ENCODE data around the gene TPSD1.
"Not testable (repeated sequence)": the region's sequence is repeated elsewhere in the genome, so short reads cannot be mapped to it uniquely, and the experiment has no call there.

TPSD1 gene

DNA sequence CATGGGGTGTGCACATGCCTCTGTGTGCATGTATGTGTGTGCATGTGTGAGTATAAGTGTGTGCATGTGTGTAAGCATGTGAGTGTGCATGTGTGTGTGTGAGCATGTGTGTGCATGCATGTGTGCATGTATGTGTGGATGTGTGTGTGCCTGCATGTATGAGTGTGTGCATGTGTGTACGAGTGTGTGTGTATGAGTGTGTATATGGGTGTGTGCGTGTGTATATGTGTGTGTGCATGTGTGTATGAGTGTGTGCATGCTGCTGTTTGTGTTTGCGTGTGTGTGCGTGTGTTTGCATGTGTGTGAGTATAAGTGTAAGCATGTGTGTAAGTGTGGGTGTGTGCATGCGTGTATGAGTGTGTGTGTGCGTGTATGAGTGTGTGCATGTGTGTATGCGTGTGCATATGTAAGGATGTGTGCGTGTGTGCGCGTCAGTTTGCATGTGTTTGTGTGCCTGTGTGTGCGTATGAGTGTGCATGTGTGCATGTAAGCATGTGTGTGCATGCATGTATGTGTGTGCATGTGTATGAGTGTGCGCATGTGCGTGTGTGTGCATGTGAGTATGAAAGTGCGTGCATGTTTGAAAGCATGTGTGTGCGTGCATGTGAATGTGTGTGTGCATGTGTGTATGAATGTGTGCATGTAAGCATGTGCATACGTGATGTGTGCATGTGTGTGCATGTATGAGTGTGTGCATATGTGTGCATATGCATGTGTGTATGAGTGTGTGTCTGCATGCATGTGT lies 8.6 kb downstream of the TPSD1 start:
- no peak for DNase-seq

DNA sequence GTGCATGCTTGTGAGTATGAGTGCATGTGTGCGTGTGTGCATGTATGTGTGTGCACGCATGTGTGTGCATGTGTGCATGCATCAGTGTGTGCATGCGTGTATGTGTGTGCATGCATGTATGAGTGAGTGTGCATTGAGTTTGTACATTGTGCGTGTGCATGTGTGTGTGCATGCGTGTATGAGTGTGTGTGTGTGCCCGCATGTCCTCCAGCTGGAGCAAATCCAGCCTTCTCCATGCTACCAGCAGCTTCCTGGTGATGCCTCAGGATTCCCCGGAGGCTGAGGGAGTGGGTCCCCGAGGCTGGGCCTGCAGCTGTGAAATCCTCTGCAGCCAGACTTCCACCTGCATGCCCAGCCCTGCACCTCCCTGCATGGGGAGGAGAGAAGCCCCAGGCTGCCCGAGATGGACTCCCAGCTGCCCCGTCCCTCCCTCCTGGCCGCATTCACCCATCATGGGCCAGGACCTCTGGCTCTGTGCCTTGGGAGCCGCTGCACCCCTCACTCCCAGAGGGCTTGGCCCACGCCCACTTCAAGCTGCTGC lies 9.3 kb downstream of the TPSD1 start:
- DNase-seq, result no peak

DNA sequence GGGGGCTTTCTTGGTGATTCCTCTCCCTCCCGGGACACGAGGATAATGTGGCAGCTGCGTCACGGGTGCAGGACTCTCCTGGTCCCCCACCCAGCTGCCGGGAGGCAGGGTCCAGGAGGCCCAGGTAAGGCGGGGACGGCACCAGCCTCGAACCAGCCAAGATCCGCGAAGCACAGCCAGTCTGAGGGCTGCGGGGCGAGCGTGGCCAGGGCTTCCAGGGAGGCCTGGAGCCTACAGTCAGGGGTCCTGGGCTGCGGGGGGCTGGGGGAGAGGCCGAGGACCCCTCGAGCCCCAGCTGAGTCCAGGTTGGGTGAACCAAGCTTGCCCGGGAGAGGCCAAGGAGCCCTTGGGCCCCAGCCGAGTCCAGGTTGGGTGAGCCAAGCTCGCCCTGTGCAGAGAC lies 10.0 kb downstream of the TPSD1 start:
- no peak for DNase-seq

DNA sequence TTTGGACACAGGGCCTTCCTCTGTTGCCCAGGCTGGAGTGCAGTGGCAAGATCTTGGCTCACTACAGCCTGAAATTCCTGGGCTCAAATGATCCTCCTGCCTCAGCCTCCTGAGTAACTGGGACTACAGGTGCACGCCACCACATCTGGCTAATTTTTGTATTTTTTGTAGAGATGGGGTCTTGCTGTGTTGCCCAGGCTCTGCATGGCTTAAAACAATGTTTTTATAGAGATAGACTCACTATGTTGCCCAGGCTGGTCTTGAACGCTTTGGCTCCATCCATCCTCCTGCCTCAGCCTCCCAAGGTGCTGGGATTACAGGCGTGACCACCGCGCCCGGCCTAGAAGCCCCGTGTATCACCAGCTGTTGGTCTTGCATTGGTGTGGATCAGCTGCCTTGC lies 13.5 kb downstream of the TPSD1 start:
- DNase-seq, result not testable (repeated sequence)

DNA sequence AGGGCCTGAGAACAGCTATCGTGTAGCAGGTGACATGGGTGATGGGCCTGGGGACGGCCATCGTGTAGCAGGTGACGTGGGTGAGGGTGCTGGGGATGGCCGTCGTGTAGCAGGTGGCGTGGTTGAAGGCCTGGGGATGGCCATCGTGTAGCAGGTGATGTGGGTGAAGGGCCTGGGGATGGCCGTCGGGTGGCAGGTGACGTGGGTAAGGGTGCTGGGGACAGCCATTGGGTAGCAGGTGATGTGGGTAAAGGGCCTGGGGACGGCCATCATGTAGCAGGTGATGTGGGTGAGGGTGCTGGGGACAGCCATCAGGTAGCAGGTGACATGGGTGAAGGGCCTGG lies 15.5 kb downstream of the TPSD1 start:
- DNase-seq, result no peak

DNA sequence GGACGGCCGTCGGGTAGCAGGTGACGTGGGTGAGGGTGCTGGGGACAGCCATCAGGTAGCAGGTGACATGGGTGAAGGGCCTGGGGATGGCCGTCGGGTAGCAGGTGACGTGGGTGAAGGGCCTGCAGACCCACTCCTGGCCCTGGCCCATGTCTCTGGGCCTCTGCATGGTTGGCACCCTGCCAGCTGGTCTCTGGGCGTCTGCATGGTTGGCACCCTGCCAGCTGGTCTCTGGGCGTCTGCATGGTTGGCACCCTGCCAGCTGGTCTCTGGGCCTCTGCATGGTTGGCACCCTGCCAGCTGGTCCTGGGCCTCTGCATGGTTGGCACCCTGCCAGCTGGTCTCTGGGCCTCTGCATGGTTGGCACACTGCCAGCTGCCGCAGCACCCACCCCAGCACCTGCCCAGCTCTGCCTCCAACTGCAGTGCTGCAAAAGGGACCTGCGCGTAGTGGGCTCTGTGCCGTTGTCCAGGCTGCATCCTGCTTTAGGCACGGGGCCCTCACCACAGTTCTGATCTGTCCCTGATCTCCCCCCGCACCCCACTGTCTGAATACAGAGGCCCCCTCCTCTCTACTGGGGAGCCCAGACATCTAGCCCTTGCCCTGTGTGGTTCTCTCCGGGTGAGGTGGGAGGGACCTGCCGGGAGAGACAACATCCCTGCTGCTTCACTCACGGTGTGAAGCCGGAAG lies 16.0 kb downstream of the TPSD1 start:
- not testable (repeated sequence) for DNase-seq

DNA sequence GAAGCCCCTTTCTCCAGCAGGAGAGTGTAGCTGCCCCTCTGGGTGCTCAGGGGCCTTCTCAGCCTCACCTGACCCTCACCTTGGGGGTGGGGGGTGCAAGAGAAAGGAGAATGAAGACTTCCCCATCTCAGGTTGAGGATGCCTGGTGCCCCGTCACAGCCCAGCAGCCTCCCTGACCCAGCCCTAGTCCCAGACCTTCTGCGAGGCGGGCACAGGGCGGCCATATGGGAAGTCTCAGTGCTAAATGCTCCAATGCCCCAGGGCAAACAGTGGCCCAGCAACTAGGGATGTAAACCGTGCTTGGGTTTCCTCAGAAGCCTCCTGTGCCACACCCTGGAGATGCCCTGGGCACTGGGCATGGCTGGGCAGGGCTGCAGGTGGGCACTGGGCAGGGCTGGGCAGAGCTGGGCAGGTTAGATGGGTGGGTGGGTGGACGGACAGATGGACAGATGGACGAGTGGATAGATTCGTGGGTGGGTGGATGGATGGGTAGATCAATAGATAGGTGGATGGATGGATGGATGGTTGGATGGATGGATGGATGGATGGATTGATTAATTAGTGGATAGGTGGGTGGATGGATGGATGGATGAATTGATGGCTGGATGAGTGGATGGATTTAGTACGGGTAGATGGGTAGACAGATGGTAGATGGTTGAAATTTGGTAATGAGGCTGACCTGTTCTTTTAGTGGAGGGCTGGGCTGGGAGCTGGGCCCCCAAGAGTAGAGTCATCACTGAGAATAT lies 16.8 kb downstream of the TPSD1 start:
- DNase-seq, result no peak

DNA sequence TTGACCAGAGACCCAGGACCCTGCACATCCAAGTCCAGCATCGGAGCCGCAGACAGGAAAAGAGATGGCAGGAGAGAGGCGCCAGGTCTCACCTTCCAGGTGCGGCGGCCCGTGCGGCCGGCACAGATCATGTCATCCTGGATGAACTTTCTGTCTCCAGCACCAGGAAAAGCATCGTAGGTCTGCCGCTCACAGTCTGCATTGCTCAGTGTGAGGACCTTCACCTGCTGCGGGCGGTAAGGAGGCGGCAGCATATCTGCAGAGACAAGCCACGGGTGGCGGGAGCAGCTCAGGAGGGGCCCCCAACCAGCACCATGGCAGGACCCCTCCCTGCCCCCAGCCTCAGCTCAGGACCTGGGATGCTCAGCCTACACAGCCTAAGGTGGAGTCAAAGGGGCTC lies 17.9 kb downstream of the TPSD1 start:
- DNase-seq, result no peak

DNA sequence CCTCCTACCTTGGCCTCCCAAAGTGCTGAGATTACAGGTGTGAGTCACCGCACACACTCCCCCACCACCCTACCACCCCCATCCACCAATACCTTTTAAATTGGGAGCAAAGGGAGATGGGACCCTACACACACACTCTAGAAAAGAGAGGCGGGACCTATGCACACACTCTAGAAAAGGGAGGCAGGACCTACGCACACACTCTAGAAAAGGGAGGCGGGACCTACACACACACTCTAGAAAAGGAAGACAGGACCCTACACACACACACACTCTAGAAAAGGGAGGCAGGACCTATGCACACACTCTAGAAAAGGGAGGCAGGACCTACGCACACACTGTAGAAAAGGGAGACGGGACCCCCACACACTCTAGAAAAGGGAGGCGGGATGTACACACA lies 18.9 kb downstream of the TPSD1 start:
- DNase-seq, result no peak

DNA sequence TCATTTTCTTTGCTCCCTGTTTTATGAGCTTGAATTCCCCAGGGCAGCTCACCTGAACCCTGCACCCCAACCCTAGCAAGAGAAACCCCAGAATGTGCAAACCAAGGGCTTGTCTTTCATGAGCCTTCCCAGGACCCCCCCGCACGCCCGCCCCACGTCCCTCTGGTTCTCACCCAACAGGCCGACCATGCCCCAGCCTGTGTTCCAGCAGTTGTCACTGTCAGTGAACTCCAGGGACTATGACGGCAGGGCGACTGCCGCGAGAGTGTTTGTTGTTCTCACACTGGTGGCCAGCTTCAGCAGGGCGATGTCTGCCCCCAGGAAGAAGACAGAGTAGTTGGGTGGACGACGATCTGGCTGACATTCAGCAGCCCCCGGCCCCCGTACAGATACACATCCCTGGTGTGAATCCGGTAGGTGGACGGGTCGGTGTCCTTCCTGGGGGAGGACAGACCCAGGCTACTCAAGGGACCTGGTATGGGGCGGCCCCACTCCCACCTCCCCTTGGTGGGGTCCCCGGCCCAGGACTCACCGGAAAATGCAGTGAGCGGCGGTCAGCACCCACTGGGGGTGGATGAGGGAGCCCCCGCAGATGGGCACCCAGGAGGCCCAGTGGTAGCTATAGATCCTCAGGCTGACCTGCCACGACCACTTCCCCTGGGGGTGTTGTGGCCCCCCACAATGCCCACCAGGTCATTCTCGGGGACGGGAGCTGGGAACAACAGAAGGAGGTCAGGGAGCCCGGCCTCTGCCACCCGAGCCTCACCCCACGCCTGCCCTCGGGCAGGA lies 20.1 kb downstream of the TPSD1 start:
- no peak for DNase-seq

DNA sequence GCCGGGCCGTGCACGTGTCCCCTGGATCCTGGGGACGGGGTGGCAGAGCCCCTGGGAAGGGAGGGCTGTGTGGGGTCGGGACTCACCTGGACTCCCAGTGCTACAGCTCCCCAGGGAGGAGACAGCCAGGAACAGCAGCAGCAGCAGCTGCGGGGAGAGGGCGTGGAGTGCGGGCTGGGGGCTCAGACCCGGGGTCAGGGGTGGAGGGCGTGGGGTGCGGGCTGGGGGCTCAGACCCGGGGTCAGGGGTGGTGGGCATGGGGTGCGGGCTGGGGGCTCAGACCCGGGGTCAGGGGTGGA lies 20.7 kb downstream of the TPSD1 start:
- no peak for DNase-seq

DNA sequence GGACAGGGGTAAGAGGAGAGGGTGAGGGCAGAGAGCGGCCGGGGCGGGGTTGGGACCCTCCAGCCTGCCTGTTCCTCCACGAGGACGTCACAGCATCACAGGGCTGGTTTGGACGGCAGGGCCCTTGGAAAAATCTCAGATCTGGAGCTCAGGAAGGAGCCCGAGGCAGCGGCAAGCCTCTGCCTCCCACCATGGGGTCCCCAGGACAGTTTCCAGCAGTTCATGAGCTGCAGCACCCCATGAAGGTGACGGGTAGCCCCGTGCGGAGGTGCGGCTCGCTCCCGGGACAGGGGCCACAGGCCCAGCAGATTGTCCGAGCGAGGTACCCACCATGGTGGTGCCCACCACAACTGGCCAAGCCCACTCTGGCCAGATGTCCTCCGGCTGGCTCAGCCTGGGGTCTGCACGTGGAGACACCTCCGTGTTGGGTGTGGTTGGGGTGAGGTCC lies 21.3 kb downstream of the TPSD1 start:
- DNase-seq, result no peak

DNA sequence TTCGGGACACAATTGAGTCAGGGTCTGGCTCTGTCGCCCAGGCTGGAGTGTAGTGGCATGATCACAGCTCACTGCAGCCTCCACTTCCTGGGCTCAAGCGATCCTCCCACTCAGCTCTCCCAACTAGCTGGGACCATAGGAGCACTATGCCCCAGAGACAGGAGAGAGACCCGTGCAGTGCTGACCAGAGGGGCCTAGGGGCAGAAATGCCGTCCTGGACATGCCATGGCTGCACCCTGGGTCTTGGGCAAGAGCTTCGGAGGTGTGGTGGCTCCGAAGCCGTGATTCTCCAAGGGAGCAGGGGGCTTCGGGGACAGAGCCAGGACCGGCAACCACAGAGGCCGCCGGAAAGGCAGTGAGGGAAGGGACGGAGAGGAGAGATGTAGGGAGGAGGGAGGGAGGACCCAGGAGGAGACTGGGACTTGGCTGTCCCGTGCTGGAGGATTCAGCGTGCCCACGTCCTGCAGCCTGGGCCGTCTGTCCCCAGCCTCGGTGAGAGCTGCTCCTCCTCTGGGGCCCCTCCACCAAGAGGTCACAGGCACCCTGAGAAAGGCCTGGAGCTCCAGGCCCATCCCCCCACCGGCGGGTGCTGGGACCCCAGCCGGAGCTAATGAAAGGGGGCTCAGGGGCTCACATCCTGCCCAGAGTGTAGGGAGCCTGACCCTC lies 21.9 kb downstream of the TPSD1 start:
- no peak for DNase-seq

DNA sequence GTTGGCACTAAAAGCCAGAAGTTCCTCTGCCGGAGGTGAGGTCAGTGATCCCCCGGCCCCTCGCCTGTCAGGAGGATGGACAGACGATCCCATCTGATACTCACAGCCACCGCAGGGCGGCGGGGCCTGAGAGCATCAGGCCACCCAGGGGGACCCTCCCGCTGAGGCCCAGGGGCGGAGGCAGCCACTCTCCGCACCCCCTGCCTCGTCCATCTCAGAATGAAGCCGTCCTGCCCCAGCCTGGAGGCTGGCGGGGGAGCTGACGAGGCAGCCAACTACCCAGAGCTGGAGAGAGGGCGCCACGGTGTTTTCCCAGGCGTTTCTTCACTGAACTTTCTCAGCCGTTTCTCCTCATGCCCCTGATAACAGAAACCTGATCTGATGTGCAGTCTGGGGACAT lies 22.6 kb downstream of the TPSD1 start:
- no peak for DNase-seq

DNA sequence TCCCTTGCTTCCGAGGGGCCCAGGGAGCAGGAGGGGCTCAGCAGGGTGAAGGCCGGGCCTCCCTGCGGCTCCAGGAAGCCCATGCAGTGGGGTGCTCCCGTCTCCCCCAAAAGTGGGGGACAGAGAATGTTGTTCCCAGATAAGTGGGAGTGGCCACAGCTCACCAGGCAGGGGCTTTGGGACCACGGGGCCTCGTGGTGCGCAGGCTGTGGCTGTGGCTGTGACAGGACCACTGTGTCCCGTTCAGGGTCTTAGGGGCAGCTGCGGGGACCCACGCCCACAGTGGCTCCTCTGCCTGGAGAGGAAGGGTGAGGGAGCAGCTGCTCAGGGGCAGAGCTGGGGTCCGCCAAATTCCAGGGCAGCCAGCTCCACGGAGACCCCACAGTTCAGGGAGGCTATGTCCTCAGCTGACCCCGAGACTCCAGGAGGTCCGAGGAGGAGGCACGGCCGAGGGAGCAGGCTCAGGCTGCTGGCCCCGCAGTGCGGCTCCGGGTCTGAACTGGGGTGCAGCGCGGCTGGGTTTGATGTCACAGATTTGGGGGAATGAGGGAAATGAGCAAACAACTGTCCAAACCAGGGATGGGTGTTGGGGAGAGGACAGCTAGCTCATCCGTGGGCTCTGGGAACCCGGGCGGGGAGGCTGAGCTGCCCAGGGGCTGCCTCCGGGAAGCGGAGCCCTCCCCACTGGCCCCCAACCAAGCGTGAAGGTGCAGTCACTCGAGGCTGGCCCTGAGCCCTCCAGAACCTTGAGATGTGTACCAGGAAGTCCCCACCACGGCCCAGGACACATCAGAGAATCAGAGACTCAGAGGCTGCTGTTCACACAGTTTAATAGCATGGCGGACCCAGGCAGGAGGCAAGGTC lies 23.4 kb downstream of the TPSD1 start:
- no peak for DNase-seq

DNA sequence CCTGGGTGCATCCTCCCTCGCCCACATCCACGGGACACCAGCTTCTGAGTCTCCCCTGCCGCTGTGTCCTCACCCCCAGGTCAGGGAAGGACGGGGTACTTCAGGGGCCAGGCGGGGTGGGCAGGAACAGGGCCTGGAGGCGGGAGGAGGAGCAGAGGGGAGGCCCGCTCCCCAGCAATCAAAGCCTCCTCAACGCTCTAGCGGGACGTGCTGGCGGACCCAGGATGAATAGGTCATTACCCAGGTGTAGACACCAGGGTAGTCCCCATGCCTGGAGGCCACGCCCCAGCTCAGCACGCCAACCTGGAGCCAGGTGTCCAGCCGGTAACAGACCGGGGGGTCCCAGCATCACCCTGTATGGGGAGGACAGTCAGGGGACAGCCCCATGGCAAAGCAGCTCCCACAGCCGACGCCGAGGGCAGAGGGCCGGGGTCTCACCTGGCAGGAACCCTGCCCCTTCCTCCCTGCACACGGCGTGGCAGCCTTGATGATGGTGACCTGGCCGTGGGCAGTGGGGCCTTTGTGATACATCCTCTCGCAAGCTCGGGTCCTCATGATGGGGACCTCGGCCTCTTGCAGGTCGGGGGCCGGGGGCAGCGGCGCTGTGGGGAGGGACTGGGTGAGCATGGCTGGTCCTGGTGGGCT lies 24.2 kb downstream of the TPSD1 start:
- no peak for DNase-seq

DNA sequence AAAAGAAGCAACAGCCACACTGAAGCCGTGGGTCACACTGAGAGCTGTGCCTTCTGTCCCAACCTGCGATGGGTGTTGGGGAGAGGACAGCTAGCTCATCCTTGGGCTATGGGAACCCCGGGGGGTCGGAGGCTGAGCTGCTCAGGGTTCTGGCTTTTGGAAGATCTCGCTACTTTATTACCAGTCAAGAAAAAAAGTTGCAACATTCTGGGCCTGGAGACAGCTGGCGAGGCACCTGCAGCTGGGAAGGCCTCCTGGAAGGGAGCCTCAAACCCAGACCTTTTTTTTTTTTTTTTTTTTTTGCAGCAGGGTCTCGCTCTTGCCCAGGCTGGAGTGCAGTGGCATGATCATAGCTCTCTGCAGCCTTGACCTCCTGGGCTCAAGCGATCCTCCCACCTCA lies 24.9 kb downstream of the TPSD1 start:
- no peak for DNase-seq

DNA sequence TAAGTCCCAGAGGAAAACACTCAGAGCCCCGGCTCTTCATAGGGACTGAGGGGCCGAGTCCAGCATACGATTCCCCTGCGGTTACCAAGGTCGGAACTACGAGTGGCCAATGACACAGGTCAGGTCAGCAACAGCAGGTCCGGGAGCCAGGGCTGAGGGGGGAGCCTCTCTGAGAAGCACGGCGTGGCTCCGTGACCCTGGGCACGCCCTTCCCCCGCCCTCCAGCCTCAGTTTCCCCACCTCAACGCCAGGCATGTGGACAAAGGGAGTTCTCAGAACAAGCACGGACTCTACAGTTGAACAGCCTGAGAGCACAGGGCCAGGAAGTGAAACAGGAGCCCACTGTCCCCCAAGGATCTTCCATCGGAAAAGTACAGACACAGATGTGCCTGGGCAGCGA lies 25.6 kb downstream of the TPSD1 start:
- no peak for DNase-seq

DNA sequence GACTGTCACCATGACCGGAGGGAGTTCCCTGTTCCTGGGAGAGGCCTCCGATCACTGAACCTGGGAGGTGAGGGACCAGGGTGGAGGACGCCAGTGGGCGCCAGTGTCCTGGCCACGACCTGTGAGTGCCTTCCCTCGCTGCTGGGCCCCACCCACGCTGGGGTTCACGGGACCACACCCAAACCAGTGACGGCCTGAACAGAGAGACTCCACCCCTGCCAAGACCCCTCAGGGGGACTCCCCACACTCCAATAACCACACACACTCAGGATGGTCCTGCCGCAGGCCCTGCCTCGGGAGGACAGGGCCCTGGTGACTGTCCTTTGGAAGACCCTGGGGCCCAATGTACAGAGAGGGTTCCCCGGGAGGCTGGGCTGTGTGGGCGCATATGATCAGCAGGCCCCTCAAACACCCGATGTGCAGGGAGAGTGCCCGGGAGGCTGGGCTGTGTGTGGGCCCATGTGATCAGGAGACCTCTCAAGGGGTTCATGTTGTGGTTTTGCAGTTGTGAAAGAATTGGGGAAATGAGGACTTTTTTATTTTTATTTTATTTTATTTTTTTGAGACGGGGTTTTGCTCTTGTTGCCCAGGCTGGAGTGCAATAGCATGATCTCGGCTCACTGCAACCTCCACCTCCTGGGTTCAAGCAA lies 26.6 kb downstream of the TPSD1 start:
- DNase-seq, result no peak

DNA sequence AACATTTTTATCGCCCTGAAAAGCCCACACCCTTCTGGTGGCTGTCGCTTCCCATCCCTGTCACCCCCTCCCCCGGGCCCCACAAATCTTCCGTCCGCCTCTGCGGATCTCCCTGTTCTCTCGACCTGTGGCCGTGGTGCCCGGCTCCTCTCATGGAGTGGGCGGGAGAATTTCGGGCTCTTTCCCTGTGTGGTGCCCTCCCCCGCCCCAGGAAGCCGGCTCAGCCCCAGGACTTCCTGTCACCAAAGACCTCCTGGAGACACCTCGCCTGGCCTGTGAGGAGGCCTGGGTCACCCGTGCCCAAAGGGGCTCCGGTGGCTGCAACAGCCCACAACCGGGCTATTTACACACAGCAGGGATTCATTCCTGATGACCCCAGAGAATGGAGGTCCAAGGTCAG lies 27.4 kb downstream of the TPSD1 start:
- no peak for DNase-seq

All from activated CD4-positive, alpha-beta T cell treated with anti-CD3 and anti-CD28 coated beads for 48 hours (primary cell).